Glomerular visceral epithelial cell (primary cell): ENCODE results near the gene WNT8B.

ENCODE experiments used
- DNase-seq: peaks from one replicate; pipeline ENCODE4 v3.0.0-alpha.2; 2016; ENCODE audit errors: extremely low spot score

Gene WNT8B, protein sequence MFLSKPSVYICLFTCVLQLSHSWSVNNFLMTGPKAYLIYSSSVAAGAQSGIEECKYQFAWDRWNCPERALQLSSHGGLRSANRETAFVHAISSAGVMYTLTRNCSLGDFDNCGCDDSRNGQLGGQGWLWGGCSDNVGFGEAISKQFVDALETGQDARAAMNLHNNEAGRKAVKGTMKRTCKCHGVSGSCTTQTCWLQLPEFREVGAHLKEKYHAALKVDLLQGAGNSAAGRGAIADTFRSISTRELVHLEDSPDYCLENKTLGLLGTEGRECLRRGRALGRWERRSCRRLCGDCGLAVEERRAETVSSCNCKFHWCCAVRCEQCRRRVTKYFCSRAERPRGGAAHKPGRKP

DNA sequence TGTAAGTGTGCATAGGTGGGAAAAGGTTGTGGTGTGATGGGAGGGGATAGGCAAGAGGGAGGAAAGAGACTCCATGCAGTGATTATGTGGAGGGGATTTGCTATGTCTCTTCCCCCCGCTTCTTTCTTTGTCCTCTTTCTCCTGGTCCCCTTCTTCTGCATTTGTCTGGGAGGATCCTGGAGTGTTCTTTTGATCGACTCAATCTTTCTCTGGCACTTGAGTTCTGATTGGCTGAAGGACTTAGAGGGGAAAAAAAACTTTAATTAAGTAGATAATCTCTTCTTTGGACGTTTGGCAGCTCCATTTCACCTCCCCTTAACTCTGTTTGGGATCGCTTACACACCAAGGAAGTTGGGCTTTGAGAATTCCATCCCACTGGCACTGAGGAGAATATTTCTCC is at the start of gene WNT8B:
TSS of gene WNT8B (plus strand) at position 301 of the 400 bp plus-strand sequence. CDS start 160 bp downstream, outside the sequence.
- no peak for DNase-seq

DNA sequence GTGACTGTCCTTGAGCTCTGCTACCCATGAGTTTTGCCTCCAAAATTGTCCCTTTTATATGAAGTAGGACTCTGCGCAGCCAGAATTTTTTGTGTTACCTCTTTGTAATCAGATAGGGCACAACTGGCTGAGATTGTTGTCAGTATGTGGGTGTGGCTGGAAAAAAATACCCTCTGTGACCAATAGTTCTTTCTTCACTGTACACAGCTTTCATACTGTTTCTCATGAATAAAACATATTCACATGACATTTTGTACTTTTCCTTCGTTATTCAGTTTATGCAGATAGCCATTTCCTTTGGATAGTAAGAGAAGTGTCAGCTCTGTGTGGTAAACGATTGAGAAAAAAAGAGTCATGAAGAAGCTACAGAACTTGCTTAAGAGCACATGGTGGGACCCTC is 49.6 kb upstream of the WNT8B start:
- DNase-seq, result no peak

DNA sequence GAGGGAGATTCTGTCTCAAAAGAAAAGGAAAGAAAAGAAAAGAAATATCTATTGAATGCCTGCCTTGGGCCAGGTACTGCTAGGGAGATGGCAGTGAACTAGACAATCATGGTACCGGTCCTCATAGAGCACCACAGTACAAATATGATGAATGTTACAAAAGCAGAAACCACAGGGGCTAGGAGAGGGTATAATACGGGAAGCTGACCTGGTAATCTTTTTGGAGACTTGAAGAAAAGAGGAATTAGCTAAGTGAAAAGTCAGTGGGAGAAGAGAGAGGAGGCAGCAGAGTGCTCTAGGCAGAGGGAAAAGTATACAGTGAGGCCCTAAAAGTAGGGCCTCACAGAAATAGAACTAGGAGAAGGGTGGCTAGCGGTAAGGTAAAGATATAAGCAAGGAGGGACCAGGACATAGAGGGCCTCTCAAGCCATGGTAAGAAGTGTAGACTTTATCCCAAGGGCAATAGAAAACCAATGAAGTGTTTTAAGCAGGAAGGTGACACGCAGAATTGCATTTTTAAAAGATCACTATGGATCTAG is 42.8 kb upstream of the WNT8B start:
- no peak for DNase-seq

DNA sequence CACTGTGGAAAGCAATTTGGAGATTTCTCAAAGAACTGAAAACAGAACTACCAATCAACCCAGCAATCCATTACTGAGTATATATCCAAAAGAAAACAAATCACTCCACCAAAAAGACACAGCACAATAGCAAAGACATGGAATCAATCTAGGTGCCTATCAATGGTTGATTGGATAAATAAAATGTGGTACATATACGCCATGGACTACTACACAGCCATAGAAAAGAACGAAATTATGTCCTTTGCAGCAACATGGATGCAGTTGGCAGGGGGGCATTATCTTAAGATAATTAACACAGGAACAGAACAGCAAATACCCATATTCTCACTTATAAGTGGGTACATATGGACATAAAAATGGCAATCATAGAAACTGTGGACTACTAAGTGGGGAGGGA is 35.4 kb upstream of the WNT8B start:
- no peak for DNase-seq

DNA sequence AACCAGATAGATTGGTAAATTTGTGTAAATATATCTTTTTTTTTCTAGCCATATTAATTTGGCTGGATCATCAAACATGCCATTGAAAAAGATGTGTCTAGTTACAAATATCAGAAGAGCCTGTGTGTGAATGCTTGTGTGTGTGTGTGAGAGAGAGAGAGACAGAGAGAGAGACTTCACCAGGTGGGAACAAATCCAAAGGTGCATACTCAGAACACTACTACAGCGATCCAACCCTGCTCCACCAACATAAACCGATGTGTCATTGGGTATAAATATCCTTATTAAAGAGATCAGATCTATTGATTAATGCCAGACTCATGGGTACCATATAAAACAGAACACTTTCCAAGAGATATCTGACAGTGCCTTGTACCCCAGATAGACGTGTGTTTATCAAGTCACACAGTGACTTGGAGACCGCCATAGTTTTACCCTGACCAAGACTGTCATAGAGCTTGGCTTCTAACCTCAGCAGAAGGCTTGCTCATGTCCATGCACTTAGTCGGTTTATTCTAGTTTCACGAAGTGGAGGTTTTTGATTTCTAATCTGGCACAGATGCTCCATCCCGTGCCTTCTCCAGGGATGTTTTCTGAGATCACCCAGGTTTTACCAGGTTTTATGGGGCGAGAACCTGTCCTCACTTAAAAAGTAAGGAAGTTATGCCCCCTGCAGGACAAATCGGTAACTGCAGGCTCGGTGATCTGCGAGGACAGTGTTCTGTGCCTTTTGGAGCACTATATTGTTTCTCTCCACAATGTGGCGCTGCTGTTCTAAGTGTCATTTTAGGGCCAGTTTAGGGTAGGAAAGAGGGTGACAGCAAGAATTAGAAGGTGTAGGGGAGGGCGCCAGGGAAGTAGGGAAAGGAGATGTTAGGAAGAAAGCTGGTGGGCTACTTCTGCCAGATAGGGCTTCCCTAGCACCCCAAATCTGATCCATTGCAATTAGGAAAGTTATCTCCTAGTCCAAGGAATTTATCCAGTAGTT is 29.3 kb upstream of the WNT8B start:
- DNase-seq, result peak; percentile 95

DNA sequence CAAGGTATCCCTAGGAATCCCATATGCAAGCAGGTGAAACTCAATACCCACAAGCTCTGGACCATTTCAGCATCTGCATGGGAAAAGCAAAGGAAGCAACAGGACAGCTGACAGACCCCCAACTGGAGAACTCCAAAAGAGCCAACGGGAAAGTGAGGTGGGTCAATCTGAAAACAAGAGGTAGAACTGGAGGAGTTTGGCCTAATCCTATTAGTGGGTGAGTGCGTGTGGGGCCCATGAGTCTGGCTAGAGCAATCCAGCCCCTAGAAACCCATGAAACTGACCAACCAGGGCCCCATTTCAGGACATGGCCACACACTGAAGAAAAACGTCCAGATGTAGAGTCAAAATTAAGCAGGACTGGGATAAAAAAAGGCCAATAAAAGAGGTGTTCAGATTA is 26.6 kb upstream of the WNT8B start:
- no peak for DNase-seq

DNA sequence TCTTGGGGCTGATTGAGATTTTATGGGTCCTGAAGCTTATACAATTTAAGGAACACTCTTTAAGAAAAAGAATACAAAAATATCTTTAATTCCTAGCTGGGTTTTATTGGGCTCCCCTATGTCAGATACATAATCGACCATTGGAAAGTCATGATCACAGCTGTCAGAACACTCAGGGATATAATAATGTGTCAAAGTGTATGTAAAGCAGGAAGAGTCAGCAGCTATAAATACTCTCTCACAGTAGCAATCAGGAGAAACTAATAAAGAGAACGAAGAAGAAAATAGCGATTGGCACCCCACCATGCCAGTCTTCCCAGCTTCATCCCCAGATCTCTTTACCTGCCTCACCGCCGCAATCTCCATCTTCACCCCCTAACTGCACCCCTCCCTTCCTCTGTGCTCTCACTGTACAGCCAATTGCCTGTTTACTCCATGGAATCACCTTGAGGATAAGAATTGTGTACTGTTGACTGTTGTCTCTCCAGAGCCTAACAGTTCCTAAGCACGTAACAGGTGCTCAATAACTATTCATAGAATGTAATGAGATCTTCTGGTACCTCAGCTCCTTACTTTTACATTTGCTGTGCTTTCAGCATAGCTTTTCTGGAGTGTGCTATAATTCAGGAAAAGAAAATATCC is 24.0 kb upstream of the WNT8B start:
- DNase-seq, result no peak

DNA sequence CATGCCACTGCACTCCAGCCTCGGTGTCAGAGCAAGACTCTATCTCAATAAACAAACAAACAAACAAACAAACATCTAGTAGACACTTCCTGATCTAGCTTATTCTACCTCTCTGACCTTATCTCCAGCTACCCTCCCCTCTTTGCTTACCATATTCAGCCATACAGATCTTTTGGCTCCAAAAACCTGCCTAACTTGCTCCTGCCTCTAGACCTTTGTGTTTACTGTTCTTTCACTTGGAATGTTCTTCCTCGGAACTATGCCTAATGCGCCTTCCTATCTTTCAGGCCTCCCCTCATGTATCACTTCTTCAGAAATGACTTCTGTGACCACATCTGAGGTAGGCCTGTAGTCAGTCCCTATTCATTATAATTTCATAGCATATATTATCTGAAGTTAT is 20.3 kb upstream of the WNT8B start:
- no peak for DNase-seq

DNA sequence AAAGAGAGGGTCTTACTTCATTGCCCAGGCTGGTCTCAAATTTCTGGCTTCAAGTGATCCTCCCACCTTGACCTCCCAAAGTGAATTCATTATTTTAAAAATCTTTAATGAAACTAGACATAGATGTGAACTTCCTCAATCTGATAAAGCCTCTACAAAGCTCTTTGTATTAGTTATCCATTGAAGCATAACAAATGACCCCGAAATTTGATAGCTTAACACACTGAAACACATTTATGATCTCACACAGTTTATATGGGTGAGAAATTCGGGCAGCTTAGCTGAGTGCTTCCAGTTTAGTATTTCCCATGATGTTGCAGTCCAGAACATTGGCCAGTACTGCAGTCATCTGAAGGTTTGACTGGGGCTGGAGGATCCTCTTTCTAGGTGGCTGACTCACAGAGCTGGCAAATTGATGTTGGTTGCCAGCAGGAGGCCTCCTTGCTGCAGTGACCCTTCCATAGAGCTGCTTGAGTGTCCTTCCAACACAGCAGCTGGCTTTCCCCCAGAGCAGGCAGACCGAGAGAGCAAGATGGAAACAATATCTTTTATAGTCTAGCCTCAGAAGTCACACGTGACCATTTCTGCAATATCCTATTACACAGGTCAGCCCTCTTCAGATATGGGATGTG is 16.6 kb upstream of the WNT8B start:
- DNase-seq, result no peak

DNA sequence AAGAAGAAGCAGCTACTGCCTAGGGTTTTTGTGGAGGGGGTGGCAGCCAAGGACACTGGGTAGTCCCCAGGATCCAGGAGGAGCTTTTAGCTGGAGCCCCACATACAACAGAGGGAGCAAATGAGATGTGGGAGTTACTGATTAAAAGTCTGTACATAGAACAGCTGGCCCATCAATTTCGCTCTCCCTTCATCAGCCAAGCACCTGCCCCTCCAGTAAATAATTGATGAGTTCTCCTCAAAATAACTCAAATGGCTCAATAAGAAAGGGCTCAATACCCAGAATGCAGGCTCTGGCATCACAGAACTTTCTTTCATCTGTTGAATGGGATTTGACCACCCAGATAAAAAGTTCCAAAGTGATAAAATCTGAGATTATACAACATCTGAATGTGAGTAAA is 15.1 kb upstream of the WNT8B start:
- DNase-seq, result no peak

DNA sequence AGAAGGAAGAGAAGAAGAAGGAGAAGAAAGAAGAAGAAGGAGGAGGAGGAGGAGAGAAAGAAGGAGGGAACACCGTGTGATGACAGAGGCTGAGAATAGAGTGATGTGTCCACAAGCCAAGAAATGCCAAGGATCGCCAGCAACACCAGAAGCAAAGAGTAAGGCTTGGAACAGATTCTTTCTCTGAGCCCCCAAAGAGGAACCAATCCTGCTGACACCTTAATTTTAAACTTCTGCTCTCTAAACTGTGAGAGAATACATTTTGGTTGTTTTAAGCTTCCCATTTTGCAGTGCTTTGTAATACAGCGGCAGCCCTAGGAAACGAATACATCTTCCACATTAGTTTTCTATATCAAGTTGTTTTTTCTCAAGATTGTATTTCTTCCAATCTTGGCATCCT is 13.9 kb upstream of the WNT8B start:
- no peak for DNase-seq

DNA sequence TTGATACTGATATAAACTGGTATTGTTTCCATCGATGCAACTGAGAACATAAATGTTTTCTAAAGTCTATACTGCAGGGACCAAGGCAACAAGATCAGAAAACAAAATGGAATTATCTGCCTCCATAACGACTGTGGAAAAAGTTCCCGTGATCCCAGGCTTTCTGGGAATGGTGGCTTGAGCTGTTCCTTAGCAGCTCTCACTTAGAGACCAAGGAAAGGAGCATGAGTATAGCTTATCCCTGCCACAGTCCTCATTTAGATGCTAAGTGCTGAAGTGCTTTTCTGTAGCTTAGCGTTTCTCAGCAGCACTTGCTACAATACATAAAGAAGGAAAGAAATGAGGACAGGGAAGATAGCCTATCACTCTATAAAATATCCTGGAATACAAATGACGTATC is 5.5 kb downstream of the WNT8B start:
- no peak for DNase-seq

DNA sequence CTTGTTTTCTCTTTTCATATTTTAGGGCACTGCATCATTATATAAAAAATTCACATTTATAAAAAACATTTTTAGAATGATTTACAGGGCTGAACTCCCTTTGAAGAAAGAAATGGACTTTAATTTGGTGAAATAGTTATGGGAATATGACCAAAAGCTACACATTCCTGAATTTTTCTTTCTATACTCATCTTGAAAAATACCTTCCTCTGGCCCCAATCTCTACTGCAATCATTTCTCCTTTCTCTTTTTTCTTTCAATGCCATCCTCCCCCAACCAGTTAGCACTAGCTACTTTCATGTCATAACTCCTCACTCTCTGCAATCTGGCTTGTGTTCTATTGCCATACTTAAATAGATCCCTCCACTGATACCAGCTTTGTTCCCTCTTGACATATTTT is 6.2 kb downstream of the WNT8B start:
- no peak for DNase-seq

DNA sequence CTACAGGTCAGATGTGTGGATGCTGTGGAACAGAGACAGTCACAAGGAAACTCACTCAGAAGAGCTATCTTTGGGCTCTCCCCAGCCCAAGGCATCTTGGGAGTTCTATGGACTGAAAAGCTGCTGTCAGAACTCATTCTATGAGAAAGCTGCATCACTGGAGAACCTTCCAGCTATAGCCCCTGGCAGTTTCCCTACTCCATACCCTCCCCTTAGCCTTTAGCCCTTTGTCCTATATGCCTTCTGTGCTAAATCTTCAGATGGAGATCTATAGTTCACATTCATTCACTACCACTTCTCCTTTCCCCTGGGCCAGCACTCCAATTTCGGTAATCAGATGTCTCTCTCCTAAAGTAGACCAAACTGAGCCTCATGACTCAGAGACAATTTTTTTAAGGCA is 6.9 kb downstream of the WNT8B start:
- DNase-seq, result no peak

DNA sequence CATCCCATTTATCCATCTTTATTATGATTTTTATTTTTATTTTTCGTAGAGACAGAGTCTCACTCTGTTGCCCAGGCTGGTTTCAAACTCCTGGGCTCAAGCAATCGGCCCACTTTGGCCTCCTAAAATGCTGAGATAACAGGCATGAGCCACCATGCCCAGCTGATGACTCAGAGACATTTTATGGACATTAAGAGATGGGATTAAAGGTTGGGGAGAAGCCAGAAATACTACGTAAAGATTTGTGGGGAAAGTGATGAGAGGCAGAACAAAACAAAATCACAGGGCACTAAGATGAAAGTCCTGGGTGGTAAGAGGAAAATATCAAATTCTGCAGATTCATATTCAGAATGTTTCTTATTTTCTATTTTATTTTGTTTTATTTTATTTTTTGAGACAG is 7.6 kb downstream of the WNT8B start:
- DNase-seq, result no peak

DNA sequence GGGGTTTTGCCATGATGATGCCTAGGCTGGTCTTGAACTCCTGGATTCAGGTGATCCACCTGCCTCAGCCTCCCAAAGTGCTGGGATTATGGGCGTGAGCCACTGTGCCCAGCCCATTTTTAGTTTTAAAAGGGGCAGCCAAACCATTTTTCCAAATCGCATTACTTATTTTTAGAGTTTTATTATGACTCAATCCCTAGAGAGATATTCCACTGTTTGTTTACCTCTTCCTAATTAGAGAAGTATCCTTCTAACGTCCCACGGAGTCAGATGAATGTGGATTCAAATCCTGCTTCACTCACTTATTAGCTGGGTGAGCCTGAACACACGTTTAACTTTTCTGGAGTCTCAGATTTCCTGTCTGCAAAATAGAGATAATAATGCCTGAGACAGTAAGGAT is 15.2 kb downstream of the WNT8B start:
- DNase-seq, result no peak

DNA sequence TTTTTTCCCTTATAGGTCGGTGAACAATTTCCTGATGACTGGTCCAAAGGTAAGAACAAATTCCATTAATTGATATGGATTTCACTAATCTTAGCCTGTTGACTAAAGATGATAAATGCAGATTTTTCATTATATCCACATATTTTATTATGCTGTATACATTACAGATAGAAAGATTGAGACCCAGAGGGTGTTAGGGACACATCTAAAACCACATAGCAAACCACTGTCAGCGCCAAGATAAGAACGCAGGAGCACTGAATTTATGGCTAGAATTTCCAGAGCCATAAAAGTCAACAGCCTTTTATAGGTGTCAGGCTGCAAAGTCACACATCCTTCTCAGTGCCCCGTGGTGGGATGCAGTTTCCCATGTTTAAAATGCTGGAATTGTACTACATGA is 16.2 kb downstream of the WNT8B start:
- no peak for DNase-seq

DNA sequence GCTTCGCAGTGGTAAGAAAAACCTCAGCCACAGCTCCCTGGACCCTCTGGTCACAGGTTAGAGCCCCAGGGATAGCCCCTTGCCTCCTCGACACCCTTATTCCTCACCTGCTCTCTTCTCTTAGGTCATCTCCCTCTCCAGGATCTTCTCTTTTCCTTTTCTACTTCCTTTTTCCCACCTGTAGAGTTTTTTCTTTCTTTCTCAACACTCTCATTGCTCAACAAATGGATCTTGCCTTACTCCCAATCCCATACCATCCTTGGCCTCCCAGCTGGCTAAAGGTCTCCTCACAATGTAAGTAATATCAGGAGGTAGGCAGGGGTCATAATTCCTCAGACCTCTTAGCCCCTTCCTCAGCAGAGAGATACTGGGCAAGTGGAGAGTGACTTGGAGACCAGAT is 17.2 kb downstream of the WNT8B start:
- DNase-seq, result no peak

DNA sequence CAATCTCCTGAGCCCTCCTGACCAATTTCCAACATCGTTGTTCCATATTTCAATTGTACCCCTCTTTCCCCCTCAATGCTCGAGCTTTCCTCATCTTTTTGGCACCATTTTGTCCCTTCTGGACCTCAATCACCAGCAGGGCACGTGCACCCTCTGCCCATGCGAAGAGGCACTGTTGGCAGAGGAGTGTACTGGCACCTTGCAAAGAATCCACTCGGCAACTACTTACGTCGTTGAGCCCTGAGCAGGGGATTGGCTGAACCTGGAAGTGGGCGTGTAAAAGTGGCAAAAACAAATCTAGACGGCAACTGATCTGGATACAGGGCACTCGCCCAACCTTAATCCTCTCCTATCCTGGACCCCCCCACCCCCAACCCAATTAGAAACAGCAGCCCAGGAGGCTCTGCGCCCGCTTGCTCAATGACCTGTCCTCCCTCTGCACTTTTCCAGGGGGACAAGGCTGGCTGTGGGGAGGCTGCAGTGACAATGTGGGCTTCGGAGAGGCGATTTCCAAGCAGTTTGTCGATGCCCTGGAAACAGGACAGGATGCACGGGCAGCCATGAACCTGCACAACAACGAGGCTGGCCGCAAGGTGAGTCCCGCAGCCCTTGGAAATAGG is 18.8 kb downstream of the WNT8B start:
- DNase-seq, result peak; percentile 89

DNA sequence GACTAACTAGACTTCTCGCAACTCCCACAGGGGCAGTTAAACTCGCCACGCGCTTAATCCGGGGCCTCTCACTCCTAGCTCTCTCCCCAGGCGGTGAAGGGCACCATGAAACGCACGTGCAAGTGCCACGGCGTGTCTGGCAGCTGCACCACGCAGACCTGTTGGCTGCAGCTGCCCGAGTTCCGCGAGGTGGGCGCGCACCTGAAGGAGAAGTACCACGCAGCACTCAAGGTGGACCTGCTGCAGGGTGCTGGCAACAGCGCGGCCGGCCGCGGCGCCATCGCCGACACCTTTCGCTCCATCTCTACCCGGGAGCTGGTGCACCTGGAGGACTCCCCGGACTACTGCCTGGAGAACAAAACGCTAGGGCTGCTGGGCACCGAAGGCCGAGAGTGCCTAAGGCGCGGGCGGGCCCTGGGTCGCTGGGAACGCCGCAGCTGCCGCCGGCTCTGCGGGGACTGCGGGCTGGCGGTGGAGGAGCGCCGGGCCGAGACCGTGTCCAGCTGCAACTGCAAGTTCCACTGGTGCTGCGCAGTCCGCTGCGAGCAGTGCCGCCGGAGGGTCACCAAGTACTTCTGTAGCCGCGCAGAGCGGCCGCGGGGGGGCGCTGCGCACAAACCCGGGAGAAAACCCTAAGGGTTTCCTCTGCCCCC is 19.5 kb downstream of the WNT8B start:
- DNase-seq, result peak; percentile 70

DNA sequence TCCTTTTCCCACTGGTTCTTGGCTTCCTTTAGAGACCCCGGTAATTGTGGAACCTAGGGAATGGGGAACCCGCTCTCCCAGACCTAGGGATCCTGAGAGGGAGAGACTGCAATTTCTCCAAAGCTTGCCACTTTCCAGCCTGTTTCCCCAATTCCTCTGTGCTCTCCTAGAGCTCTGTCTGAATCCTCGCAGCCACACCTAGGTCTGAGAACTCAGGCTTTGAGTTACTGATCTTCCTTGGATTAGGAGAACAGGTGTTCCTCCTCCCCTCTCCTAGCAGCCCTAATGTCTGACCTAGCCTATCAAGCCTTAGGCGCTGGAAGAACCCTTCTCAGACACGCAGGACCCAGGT is 20.0 kb downstream of the WNT8B start:
- DNase-seq, result no peak
